Measurements from ENCODE around the gene ELF5.
A peak's percentile ranks its signal among the peaks of the same experiment; 100 is the strongest.

ELF5 gene

DNA sequence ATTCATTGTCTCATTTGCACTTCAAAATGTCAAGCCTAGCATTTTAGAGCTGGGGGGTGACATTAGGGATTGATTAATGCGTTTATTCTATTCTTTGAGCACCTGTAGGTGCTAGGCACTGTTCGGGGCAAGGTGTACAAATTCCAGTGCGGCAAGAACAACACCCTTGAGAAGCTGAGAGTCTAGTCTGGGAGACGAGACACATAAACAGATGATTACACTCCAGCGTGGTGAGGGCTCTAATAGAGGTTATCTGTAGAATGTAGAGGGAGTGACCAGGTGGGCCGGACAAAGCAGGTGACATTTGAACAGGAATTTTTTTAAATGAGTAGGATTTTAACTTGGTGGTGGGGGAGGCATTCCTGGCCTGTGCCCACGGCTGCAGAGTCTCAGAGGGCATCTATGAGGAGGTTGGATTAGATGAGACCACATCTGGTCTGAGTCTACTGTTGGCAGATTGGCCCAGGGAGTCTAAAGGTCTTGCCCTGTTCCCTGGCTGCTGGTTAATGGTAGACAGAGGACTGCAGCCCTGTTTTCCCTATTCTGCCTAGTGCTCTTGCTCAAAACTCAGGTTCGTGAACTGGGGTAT lies 73.9 kb downstream of the ELF5 start:
- Histone ChIP-seq H3K4me3 (ENCODE audit: low read depth in 1 of 2, low read length in 2 of 2) (peak overlapping the region; percentile 46 to 77), H3K27me3 (ENCODE audit: insufficient read depth, low read length, poor library complexity) (no peaks in the 10 kb centered on the region), H3K9me3 (ENCODE audit: insufficient read depth, low read length, severe bottlenecking) (no peaks in the 10 kb centered on the region), H3K9ac (ENCODE audit: low read depth, low read length) (peak overlapping the region; percentile 66), H4K20me1 (ENCODE audit: insufficient read depth, low read length) (no peaks in the 10 kb centered on the region), H2AFZ (ENCODE audit: low read depth, low read length) (peak overlapping the region; percentile 89), H3K79me2 (ENCODE audit: insufficient read depth, low read length) (peaks cover 25% of the 10 kb centered on the region), H3K36me3 (ENCODE audit: insufficient read depth, low read length) (no peaks in the 10 kb centered on the region), H3K27ac (ENCODE audit: low read length) (peak overlapping the region; percentile 84), H3K4me1 (ENCODE audit: insufficient read depth, low read length) (peaks cover 27% of the 10 kb centered on the region), H3K4me2 (ENCODE audit: insufficient read depth, low read length) (peak overlapping the region; percentile 91)
- no peak for TF ChIP-seq EZH2 (IDR thresholded peaks at IDR 0.05; ENCODE audit: borderline replicate concordance, low read depth, low read length, severe bottlenecking)
- TF ChIP-seq, protein P1, sequence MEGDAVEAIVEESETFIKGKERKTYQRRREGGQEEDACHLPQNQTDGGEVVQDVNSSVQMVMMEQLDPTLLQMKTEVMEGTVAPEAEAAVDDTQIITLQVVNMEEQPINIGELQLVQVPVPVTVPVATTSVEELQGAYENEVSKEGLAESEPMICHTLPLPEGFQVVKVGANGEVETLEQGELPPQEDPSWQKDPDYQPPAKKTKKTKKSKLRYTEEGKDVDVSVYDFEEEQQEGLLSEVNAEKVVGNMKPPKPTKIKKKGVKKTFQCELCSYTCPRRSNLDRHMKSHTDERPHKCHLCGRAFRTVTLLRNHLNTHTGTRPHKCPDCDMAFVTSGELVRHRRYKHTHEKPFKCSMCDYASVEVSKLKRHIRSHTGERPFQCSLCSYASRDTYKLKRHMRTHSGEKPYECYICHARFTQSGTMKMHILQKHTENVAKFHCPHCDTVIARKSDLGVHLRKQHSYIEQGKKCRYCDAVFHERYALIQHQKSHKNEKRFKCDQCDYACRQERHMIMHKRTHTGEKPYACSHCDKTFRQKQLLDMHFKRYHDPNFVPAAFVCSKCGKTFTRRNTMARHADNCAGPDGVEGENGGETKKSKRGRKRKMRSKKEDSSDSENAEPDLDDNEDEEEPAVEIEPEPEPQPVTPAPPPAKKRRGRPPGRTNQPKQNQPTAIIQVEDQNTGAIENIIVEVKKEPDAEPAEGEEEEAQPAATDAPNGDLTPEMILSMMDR (IDR thresholded peaks at IDR 0.05; ENCODE audit: borderline replicate concordance, extremely low read depth, low read length, poor library complexity, severe bottlenecking) = no peak
- DNase-seq (no peak), ATAC-seq (ENCODE audit: insufficient read depth, low read depth) (no peak)

DNA sequence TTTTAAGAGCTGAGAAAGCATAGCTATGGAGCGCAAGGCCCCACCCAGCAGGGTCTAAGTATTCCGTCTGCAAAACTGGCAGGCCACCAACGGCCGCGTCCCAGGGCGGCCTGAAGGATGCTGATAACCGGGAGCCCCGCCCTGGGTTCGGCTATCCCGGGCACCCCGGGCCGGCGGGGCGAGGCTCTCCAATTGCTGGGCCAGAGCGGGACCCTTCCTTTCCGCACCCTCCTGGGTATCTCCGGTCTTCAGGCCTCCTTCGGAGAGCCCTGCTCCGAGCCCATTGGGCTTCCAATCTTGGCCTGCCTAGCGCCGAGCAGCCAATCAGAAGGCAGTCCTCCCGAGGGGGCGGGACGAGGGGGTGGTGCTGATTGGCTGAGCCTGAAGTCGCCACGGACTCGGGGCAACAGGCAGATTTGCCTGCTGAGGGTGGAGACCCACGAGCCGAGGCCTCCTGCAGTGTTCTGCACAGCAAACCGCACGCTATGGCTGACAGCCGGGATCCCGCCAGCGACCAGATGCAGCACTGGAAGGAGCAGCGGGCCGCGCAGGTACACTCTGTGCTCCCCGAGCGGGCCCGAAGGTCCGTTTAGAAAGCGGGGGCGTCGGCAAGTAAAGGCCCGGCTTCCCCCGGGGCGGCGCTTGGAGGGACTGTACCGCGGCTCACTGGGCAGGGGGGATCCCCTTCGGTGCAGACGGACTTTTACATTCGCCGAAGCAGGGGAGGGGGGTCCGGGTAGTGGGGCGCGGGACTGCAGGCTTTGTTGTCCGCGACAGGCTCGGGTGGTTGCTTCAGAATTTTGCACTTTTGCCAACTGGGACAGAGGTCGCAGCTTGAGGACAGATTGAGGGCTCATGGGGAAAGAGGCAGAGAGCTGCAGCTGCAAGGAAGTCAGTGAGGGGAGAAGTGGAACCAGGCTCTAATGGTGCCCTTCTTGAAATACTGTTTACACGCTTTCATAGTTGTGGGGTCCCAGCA lies 74.8 kb downstream of the ELF5 start, which contains the start of gene CAT:
Gene CAT (plus strand): TSS at position 406 of the 979 bp plus-strand sequence. CDS start 80 bp downstream, at position 486.
- Histone ChIP-seq H3K36me3 (ENCODE audit: insufficient read depth, low read length) (no peaks in the 10 kb centered on the region), H2AFZ (ENCODE audit: low read depth, low read length) (peak within 1 kb of the TSS; percentile 89), H3K4me1 (ENCODE audit: insufficient read depth, low read length) (peaks cover 27% of the 10 kb centered on the region), H3K27me3 (ENCODE audit: insufficient read depth, low read length, poor library complexity) (no peaks in the 10 kb centered on the region), H3K9me3 (ENCODE audit: insufficient read depth, low read length, severe bottlenecking) (no peaks in the 10 kb centered on the region), H3K27ac (ENCODE audit: low read length) (peak within 1 kb of the TSS; percentile 84), H3K4me3 (ENCODE audit: low read depth in 1 of 2, low read length in 2 of 2) (peak within 1 kb of the TSS; percentile 46 to 77), H3K9ac (ENCODE audit: low read depth, low read length) (peak within 1 kb of the TSS; percentile 66), H3K4me2 (ENCODE audit: insufficient read depth, low read length) (peak within 1 kb of the TSS; percentile 91), H4K20me1 (ENCODE audit: insufficient read depth, low read length) (no peaks in the 10 kb centered on the region), H3K79me2 (ENCODE audit: insufficient read depth, low read length) (peaks cover 25% of the 10 kb centered on the region)
- DNase-seq (peak; percentile 98), ATAC-seq (ENCODE audit: insufficient read depth, low read depth) (peak; percentile 96)
- TF ChIP-seq, protein P1 (IDR thresholded peaks at IDR 0.05; ENCODE audit: borderline replicate concordance, extremely low read depth, low read length, poor library complexity, severe bottlenecking) = no peak
- no peak for TF ChIP-seq EZH2 (IDR thresholded peaks at IDR 0.05; ENCODE audit: borderline replicate concordance, low read depth, low read length, severe bottlenecking)

DNA sequence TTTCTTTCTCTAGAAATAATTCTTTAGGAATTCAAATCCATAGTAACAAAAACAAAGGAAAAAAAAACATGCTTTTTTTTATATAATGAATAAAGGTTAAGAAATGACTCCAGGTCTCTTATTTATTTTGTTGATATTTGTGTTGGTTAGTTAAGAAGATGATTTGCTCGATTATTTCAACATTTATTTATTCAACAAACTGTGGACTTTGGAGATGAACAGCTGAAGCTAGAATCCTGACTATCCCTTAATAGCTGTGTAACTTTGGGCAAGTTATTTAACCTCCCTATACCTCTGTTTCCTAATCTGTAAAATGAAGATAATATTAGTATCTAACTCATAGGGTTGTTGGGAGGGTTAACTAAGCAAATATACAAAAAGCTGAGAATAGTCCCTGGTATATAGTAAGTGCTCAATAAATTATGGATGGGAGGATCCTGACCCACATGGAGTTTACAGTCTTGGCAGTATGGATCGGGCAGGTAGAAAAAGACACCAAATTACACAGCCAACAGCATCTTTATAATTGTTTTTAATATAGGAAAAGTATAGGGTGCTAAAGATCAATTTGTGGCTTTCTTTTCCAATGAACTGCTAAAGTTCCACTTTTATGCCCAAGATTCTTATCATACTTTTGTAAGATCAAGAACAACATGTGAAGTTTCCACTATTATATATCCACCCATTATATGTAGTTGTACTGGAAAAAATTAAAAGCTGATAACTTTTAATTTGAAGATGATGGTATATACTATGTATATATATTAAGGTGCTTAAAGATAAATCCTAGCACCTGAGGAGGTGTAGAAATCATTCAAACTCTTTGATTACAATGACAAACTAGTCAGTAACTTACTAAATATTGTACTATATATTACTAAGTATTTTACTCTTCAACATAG lies 76.1 kb downstream of the ELF5 start:
- H3K4me1 ChIP-seq (ENCODE audit: insufficient read depth, low read length) = peaks cover 27% of the 10 kb centered on the region
- H3K4me2 ChIP-seq (ENCODE audit: insufficient read depth, low read length) = peak overlapping the region; percentile 91

More for the DNA sequence above, 76.1 kb downstream of the ELF5 start:
- Histone ChIP-seq H4K20me1 (ENCODE audit: insufficient read depth, low read length) (no peaks in the 10 kb centered on the region), H3K27ac (ENCODE audit: low read length) (no peak overlapping the region), H2AFZ (ENCODE audit: low read depth, low read length) (peak overlapping the region; percentile 89), H3K27me3 (ENCODE audit: insufficient read depth, low read length, poor library complexity) (no peaks in the 10 kb centered on the region), H3K9me3 (ENCODE audit: insufficient read depth, low read length, severe bottlenecking) (no peaks in the 10 kb centered on the region), H3K9ac (ENCODE audit: low read depth, low read length) (peak overlapping the region; percentile 66), H3K79me2 (ENCODE audit: insufficient read depth, low read length) (peaks cover 17% of the 10 kb centered on the region), H3K4me3 (ENCODE audit: low read depth in 1 of 2, low read length in 2 of 2) (peak overlapping the region; percentile 46 to 77; a peak in 3 of 4 replicates), H3K36me3 (ENCODE audit: insufficient read depth, low read length) (no peaks in the 10 kb centered on the region)
- ATAC-seq (ENCODE audit: insufficient read depth, low read depth) = no peak
- no peak for TF ChIP-seq EZH2 (IDR thresholded peaks at IDR 0.05; ENCODE audit: borderline replicate concordance, low read depth, low read length, severe bottlenecking)
- TF ChIP-seq, protein P1 (IDR thresholded peaks at IDR 0.05; ENCODE audit: borderline replicate concordance, extremely low read depth, low read length, poor library complexity, severe bottlenecking) = no peak
- no peak for DNase-seq
